Liver (tissue), 2 donors: ENCODE results near the gene USP47.

ENCODE experiments used
- TF ChIP-seq, protein P1 (sequence below): fragments of 150-350 bp; IDR thresholded peaks from 2 replicates; pipeline ENCODE4 v1.5.1; 2017; ENCODE audit warnings: improper control_type of control experiment, low read depth, low read length; ENCODE audit not compliant: missing input control
- TF ChIP-seq, protein P2 (sequence below): IDR thresholded peaks from 2 replicates; pipeline ENCODE4 v1.6.1; 2016; ENCODE audit warnings: antibody characterized with exemption, mild to moderate bottlenecking
- donor health status: healthy.

DNA sequence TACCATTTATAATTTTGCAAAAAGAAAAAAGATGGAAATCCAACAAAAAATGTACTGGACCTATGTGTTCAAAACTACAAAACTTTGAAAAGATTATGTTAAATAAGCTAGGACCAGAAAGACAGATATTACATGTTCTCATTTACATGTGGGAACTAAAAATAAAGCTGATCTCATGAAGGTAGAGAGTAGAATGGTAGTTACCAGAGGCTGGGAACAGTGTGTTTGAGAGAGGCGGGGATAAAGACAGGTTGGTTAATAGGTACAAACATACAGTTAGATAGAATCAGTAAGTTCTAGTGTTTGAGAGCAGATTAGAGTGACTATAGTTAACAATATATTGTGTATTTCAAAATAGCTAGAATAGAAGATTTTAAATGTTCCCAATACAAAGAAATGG, 71.6 kb downstream of the USP47 start:
- TF ChIP-seq, protein P1, sequence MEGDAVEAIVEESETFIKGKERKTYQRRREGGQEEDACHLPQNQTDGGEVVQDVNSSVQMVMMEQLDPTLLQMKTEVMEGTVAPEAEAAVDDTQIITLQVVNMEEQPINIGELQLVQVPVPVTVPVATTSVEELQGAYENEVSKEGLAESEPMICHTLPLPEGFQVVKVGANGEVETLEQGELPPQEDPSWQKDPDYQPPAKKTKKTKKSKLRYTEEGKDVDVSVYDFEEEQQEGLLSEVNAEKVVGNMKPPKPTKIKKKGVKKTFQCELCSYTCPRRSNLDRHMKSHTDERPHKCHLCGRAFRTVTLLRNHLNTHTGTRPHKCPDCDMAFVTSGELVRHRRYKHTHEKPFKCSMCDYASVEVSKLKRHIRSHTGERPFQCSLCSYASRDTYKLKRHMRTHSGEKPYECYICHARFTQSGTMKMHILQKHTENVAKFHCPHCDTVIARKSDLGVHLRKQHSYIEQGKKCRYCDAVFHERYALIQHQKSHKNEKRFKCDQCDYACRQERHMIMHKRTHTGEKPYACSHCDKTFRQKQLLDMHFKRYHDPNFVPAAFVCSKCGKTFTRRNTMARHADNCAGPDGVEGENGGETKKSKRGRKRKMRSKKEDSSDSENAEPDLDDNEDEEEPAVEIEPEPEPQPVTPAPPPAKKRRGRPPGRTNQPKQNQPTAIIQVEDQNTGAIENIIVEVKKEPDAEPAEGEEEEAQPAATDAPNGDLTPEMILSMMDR, result no peak
- TF ChIP-seq, protein P2, sequence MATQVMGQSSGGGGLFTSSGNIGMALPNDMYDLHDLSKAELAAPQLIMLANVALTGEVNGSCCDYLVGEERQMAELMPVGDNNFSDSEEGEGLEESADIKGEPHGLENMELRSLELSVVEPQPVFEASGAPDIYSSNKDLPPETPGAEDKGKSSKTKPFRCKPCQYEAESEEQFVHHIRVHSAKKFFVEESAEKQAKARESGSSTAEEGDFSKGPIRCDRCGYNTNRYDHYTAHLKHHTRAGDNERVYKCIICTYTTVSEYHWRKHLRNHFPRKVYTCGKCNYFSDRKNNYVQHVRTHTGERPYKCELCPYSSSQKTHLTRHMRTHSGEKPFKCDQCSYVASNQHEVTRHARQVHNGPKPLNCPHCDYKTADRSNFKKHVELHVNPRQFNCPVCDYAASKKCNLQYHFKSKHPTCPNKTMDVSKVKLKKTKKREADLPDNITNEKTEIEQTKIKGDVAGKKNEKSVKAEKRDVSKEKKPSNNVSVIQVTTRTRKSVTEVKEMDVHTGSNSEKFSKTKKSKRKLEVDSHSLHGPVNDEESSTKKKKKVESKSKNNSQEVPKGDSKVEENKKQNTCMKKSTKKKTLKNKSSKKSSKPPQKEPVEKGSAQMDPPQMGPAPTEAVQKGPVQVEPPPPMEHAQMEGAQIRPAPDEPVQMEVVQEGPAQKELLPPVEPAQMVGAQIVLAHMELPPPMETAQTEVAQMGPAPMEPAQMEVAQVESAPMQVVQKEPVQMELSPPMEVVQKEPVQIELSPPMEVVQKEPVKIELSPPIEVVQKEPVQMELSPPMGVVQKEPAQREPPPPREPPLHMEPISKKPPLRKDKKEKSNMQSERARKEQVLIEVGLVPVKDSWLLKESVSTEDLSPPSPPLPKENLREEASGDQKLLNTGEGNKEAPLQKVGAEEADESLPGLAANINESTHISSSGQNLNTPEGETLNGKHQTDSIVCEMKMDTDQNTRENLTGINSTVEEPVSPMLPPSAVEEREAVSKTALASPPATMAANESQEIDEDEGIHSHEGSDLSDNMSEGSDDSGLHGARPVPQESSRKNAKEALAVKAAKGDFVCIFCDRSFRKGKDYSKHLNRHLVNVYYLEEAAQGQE, result no peak
